ENCODE results near the gene TMEM9B.
"Not testable (repeated sequence)": the region's sequence is repeated elsewhere in the genome, so short reads cannot be mapped to it uniquely, and the experiment has no call there.

Gene TMEM9B

GRCh38 chr11:8971924-8972316, 7.7 kb upstream of the TMEM9B start:
- DNase-seq = no peak

GRCh38 chr11:8971196-8971923, 7.1 kb upstream of the TMEM9B start:
- no peak for DNase-seq

- DNase-seq = no peak
Observed at GRCh38 chr11:8967184-8967583, 2.9 kb upstream of the TMEM9B start.

GRCh38 chr11:8963569-8964323, 496 bp downstream of the TMEM9B start:
- DNase-seq = no peak

- no peak for DNase-seq
Observed at GRCh38 chr11:8962841-8963240, 1.4 kb downstream of the TMEM9B start.

- DNase-seq = no peak
Observed at GRCh38 chr11:8961401-8961800, 2.8 kb downstream of the TMEM9B start.

GRCh38 chr11:8959546-8960166, 4.6 kb downstream of the TMEM9B start:
- no peak for DNase-seq

- no peak for DNase-seq
Observed at GRCh38 chr11:8956860-8957259, 7.4 kb downstream of the TMEM9B start.

- DNase-seq = no peak
Observed at GRCh38 chr11:8948886-8949285, 15.4 kb downstream of the TMEM9B start.

GRCh38 chr11:8947230-8947943, 16.9 kb downstream of the TMEM9B start:
- DNase-seq = no peak

GRCh38 chr11:8942518-8943066, 21.6 kb downstream of the TMEM9B start, which contains the start of gene ASCL3:
Gene ASCL3 (minus strand): TSS chr11:8943016. CDS start chr11:8938161, 4,855 bp downstream.
- no peak for DNase-seq

- no peak for DNase-seq
Observed at GRCh38 chr11:8941341-8942103, 22.7 kb downstream of the TMEM9B start.

- no peak for DNase-seq
Observed at GRCh38 chr11:8937659-8938058, 26.6 kb downstream of the TMEM9B start.

GRCh38 chr11:8937159-8937558, 27.1 kb downstream of the TMEM9B start:
- no peak for DNase-seq

GRCh38 chr11:8935789-8936188, 28.5 kb downstream of the TMEM9B start:
- DNase-seq = not testable (repeated sequence)

- DNase-seq = no peak
Observed at GRCh38 chr11:8934742-8935488, 29.3 kb downstream of the TMEM9B start.

GRCh38 chr11:8933931-8934330, 30.3 kb downstream of the TMEM9B start:
- no peak for DNase-seq

GRCh38 chr11:8932564-8933180, 31.6 kb downstream of the TMEM9B start, which contains the start of gene C11orf16:
Gene C11orf16 (minus strand): TSS chr11:8932947. CDS start chr11:8932308, 639 bp downstream.
- no peak for DNase-seq

- DNase-seq = no peak
Observed at GRCh38 chr11:8930456-8931175, 33.6 kb downstream of the TMEM9B start.

Data from activated T-cell treated with anti-CD3 and anti-CD28 coated beads, Interleukin-2, amount 50 U/mL, for 1 hour (primary cell).